Muscle layer of duodenum (tissue), 2 donors: Measurements from ENCODE around the gene SPSB2.

ENCODE experiments used
- H3K27ac ChIP-seq: one replicate; pipeline ENCODE4 v1.7.0; 2013; ENCODE audit warnings: mild to moderate bottlenecking, low read length
- H3K27me3 ChIP-seq: one replicate; pipeline ENCODE4 v1.7.0; 2013; ENCODE audit warnings: low read depth, mild to moderate bottlenecking, control low read depth, low read length
- H3K36me3 ChIP-seq, 2 donors: one replicate each; pipeline ENCODE4 v1.7.0; 2013; ENCODE audit warnings: low read length in 2 of 2, control low read depth in 1 of 2, mild to moderate bottlenecking in 1 of 2; ENCODE audit not compliant: insufficient read depth in 2 of 2, control insufficient read depth in 1 of 2
- H3K4me1 ChIP-seq, 2 donors: one replicate each; pipeline ENCODE4 v1.7.0; 2013; ENCODE audit warnings: low read length in 2 of 2, mild to moderate bottlenecking in 2 of 2, control low read depth in 1 of 2, moderate library complexity in 1 of 2; ENCODE audit not compliant: insufficient read depth in 2 of 2, control insufficient read depth in 1 of 2
- H3K4me3 ChIP-seq, 2 donors: one replicate each; pipeline ENCODE4 v1.7.0; 2013; ENCODE audit warnings: low read length in 2 of 2, low read depth in 1 of 2, mild to moderate bottlenecking in 1 of 2
- H3K9me3 ChIP-seq, 2 donors: one replicate each; pipeline ENCODE4 v1.7.0; 2013; ENCODE audit warnings: low read length in 2 of 2, control low read depth in 1 of 2, mild to moderate bottlenecking in 1 of 2; ENCODE audit not compliant: control insufficient read depth in 1 of 2
- donor health status: healthy.

Gene SPSB2

GRCh38 chr12:6873094-6874014 lies at the start of gene SPSB2:
TSS of gene SPSB2 (minus strand) at chr12:6873303. CDS start at chr12:6872901, 402 bp downstream.
- H3K27ac ChIP-seq: peak within 1 kb of the TSS; percentile 76

GRCh38 chr12:6921996-6922946 lies 49.2 kb upstream of the SPSB2 start:
- Histone ChIP-seq H3K27ac (no peak overlapping the region), H3K4me1 (peaks cover 27 to 32% of the 10 kb centered on the region in 2 donors), H3K4me3 (no peak overlapping the region), H3K9me3 (no peaks in the 10 kb centered on the region), H3K27me3 (no peaks in the 10 kb centered on the region), H3K36me3 (peaks cover 4 to 30% of the 10 kb centered on the region in 2 donors)

More at GRCh38 chr12:6873094-6874014, at the start of gene SPSB2:
- peaks cover 10 to 11% of the 10 kb centered on the region in 2 donors for H3K36me3 ChIP-seq
- H3K9me3 ChIP-seq: no peaks in the 10 kb centered on the region
- peak within 1 kb of the TSS; percentile 86 to 97 for H3K4me3 ChIP-seq
- H3K27me3 ChIP-seq: no peaks in the 10 kb centered on the region
- peaks cover 16 to 40% of the 10 kb centered on the region in 2 donors for H3K4me1 ChIP-seq

GRCh38 chr12:6921539-6921938 lies 48.4 kb upstream of the SPSB2 start:
- Histone ChIP-seq H3K27ac (no peak overlapping the region), H3K4me1 (peaks cover 21 to 29% of the 10 kb centered on the region in 2 donors), H3K4me3 (no peak overlapping the region), H3K27me3 (no peaks in the 10 kb centered on the region), H3K36me3 (peaks cover 4 to 32% of the 10 kb centered on the region in 2 donors), H3K9me3 (no peaks in the 10 kb centered on the region)

DNA sequence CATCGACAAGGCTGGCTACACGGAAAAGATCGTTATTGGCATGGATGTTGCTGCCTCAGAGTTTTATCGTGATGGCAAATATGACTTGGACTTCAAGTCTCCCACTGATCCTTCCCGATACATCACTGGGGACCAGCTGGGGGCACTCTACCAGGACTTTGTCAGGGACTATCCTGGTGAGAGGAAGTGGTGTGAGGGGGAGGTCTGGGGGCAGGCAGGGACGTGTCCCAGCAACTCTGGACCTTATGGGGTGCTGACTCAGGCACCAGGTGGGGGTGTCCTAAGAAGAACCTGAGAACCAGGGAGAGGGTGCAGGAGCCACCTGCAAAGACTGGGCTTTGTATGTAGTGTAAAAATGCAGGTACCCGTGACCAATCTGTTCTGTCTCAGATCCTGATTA lies 46.5 kb upstream of the SPSB2 start:
- H3K4me3 ChIP-seq: no peak overlapping the region
- peaks cover 4 to 37% of the 10 kb centered on the region in 2 donors for H3K36me3 ChIP-seq
- no peak overlapping the region for H3K27ac ChIP-seq
- peaks cover 3 to 22% of the 10 kb centered on the region in 2 donors for H3K4me1 ChIP-seq
- no peaks in the 10 kb centered on the region for H3K9me3 ChIP-seq
- H3K27me3 ChIP-seq: no peaks in the 10 kb centered on the region

DNA sequence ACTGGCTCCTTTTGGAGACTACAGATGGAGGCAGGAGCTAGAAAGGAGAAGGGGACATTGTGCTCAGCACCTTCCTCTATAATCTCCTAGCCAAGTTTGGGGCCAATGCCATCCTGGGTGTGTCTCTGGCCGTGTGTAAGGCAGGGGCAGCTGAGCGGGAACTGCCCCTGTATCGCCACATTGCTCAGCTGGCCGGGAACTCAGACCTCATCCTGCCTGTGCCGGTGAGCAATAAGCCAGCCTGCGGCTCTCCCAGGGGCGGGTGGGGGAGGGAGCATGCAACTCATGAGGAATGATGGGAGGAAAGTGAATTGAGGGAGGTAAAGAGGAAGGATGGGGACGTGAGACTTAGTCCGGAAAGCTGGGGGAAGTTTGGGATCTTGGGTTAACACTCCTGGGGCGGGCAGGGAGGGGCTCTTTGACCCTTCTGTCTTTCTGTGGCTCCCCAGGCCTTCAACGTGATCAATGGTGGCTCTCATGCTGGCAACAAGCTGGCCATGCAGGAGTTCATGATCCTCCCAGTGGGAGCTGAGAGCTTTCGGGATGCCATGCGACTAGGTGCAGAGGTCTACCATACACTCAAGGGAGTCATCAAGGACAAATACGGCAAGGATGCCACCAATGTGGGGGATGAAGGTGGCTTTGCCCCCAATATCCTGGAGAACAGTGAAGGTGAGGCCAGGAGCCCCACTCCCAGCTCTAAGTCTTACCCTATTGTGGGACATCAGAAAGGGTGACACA lies 44.6 kb upstream of the SPSB2 start:
- Histone ChIP-seq H3K4me3 (no peak overlapping the region), H3K9me3 (no peaks in the 10 kb centered on the region), H3K4me1 (peaks cover 0 to 12% of the 10 kb centered on the region in 2 donors), H3K27me3 (no peaks in the 10 kb centered on the region), H3K36me3 (peaks cover 4 to 37% of the 10 kb centered on the region in 2 donors), H3K27ac (no peak overlapping the region)

DNA sequence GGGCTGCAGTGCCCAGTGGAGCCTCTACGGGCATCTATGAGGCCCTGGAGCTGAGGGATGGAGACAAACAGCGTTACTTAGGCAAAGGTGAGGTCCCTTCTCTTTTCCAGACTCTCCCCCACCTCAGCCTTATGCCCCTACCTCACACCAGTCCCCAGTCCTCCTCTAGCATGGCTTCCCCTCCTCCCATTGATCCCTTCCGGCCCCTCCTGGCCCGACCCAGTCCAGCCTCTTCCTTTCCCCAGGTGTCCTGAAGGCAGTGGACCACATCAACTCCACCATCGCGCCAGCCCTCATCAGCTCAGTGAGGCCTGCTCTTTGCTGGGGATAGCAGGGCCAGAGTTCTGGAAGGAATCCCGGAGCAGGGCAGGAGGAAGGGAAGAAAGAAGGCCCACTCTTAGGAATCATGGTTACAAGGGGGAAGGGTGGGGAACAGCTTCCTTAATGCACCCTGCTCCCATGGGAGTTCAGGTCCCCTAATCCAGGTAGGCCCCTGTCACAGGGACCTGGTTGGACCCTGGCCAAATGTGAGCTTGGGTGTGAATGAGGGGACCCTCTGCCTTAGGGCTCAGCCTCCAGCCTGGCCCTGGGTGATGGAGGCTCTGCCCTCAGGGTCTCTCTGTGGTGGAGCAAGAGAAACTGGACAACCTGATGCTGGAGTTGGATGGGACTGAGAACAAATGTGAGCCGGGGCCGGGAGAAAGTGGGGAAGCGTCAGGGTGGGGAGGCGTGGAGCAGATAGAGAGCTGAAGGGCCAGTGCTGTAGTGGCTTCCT lies 43.5 kb upstream of the SPSB2 start:
- Histone ChIP-seq H3K36me3 (peaks cover 4 to 27% of the 10 kb centered on the region in 2 donors), H3K4me1 (peaks cover 0 to 12% of the 10 kb centered on the region in 2 donors), H3K9me3 (no peaks in the 10 kb centered on the region), H3K4me3 (no peak overlapping the region), H3K27me3 (no peaks in the 10 kb centered on the region), H3K27ac (no peak overlapping the region)

DNA sequence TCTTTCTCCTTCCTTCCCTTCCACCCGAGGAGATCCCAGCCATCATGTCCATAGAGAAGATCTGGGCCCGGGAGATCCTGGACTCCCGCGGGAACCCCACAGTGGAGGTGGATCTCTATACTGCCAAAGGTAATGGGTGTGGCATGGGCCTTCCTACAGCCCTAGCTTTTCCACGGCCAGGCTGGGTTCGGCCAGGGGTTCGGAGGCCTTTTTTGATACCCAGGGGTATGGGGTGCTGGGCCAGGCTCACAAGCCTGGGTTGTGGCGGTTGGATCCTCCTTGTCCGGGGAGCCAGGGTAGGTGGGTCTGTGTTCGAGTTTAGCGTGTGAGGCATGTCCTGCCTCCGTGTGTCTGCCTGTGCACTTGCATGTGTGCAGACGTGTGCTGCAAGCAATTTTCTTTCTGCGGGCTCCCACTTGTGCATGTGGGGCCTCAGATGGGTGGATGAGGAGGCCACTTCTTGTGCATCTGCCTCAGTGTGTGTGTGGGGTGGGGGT lies 42.7 kb upstream of the SPSB2 start:
- H3K4me3 ChIP-seq: peak overlapping the region in 1 of 2 donors; percentile 71
- no peaks in the 10 kb centered on the region for H3K9me3 ChIP-seq
- H3K27me3 ChIP-seq: no peaks in the 10 kb centered on the region
- peaks cover 0 to 12% of the 10 kb centered on the region in 2 donors for H3K4me1 ChIP-seq
- H3K27ac ChIP-seq: no peak overlapping the region
- H3K36me3 ChIP-seq: peaks cover 4 to 23% of the 10 kb centered on the region in 2 donors

- Histone ChIP-seq H3K4me3 (peak overlapping the region; percentile 64 to 71), H3K9me3 (no peaks in the 10 kb centered on the region), H3K4me1 (peaks cover 0 to 12% of the 10 kb centered on the region in 2 donors), H3K27me3 (no peaks in the 10 kb centered on the region), H3K36me3 (peaks cover 4 to 23% of the 10 kb centered on the region in 2 donors), H3K27ac (peak overlapping the region; percentile 16)
Observed at GRCh38 chr12:6914947-6915788, 42.1 kb upstream of the SPSB2 start.

DNA sequence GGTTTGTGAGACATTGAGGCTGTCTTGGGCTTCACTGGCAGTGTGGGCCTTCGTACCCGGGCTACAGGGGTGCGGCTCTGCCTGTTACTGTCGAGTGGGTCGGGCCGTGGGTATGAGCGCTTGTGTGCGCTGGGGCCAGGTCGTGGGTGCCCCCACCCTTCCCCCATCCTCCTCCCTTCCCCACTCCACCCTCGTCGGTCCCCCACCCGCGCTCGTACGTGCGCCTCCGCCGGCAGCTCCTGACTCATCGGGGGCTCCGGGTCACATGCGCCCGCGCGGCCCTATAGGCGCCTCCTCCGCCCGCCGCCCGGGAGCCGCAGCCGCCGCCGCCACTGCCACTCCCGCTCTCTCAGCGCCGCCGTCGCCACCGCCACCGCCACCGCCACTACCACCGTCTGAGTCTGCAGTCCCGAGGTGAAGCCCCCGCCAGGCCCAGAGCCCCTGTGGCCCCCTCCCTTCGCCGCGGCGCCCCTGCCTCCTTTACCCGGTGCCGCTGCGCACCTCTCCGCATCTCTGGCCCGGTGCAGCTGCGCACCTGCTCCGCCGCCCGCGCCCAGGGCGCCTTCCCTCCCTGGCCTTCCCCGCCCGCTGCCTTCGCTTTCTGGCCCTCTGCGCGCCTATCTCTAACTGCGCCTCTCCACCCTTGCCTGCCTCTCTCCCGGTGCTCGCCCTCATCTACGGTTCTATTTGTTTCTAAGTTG lies 41.3 kb upstream of the SPSB2 start, which contains the start of gene ENO2:
Gene ENO2 (plus strand): TSS at position 335 of the 701 bp plus-strand sequence. CDS start 1,253 bp downstream, outside the sequence.
- peaks cover 1 to 16% of the 10 kb centered on the region in 2 donors for H3K36me3 ChIP-seq
- H3K4me1 ChIP-seq: peaks cover 0 to 12% of the 10 kb centered on the region in 2 donors
- peak within 1 kb of the TSS; percentile 64 to 71 for H3K4me3 ChIP-seq
- H3K27ac ChIP-seq: peak within 1 kb of the TSS; percentile 16
- H3K9me3 ChIP-seq: no peaks in the 10 kb centered on the region
- H3K27me3 ChIP-seq: no peaks in the 10 kb centered on the region
